Activated naive CD8-positive, alpha-beta T cell (primary cell): ENCODE measurements around the gene PTPRN2.
"Not testable (repeated sequence)": the region's sequence is repeated elsewhere in the genome, so short reads cannot be mapped to it uniquely, and the experiment has no call there.

Source experiments
- H3K27ac Mint-ChIP-seq: one replicate; pipeline ENCODE4 v1.8.0; 2021; ENCODE audit warnings: mixed read lengths
- H3K27me3 Mint-ChIP-seq: one replicate; pipeline ENCODE4 v1.8.0; 2021; ENCODE audit warnings: mixed read lengths
- H3K36me3 Mint-ChIP-seq: one replicate; pipeline ENCODE4 v1.8.0; 2021; ENCODE audit warnings: mixed read lengths
- H3K4me1 Mint-ChIP-seq: one replicate; pipeline ENCODE4 v1.8.0; 2021; ENCODE audit warnings: low read depth, mixed read lengths
- H3K4me3 Mint-ChIP-seq: one replicate; pipeline ENCODE4 v1.8.0; 2021; ENCODE audit warnings: mild to moderate bottlenecking, mixed read lengths
- H3K9me3 Mint-ChIP-seq: one replicate; pipeline ENCODE4 v1.8.0; 2021; ENCODE audit warnings: low read depth, mixed read lengths

PTPRN2 gene

GRCh38 chr7:158320328-158320727 lies 267.3 kb downstream of the PTPRN2 start:
- H3K4me1 Mint-ChIP-seq: no peaks in the 10 kb centered on the region
- peaks cover 12% of the 10 kb centered on the region for H3K27me3 Mint-ChIP-seq
- H3K9me3 Mint-ChIP-seq: no peaks in the 10 kb centered on the region
- H3K36me3 Mint-ChIP-seq: no peaks in the 10 kb centered on the region
- H3K27ac Mint-ChIP-seq: no peak overlapping the region
- no peak overlapping the region for H3K4me3 Mint-ChIP-seq

GRCh38 chr7:158318511-158318913 lies 269.1 kb downstream of the PTPRN2 start:
- H3K4me3 Mint-ChIP-seq: no peak overlapping the region
- H3K9me3 Mint-ChIP-seq: no peaks in the 10 kb centered on the region
- peaks cover 7% of the 10 kb centered on the region for H3K27me3 Mint-ChIP-seq
- no peak overlapping the region for H3K27ac Mint-ChIP-seq
- no peaks in the 10 kb centered on the region for H3K36me3 Mint-ChIP-seq
- H3K4me1 Mint-ChIP-seq: no peaks in the 10 kb centered on the region

GRCh38 chr7:158317238-158318205 lies 270.1 kb downstream of the PTPRN2 start:
- Mint-ChIP-seq H3K4me3 (no peak overlapping the region), H3K36me3 (no peaks in the 10 kb centered on the region), H3K4me1 (no peaks in the 10 kb centered on the region), H3K27ac (no peak overlapping the region), H3K27me3 (peaks cover 7% of the 10 kb centered on the region), H3K9me3 (peaks cover 2% of the 10 kb centered on the region)

- Mint-ChIP-seq H3K36me3 (no peaks in the 10 kb centered on the region), H3K4me3 (no peak overlapping the region), H3K27me3 (peaks cover 7% of the 10 kb centered on the region), H3K27ac (no peak overlapping the region), H3K9me3 (peaks cover 4% of the 10 kb centered on the region), H3K4me1 (no peaks in the 10 kb centered on the region)
These were observed 271.1 kb downstream of the PTPRN2 start for GRCh38 chr7:158316466-158317031.

GRCh38 chr7:158315881-158316280 lies 271.7 kb downstream of the PTPRN2 start:
- peaks cover 4% of the 10 kb centered on the region for H3K9me3 Mint-ChIP-seq
- no peak overlapping the region for H3K27ac Mint-ChIP-seq
- no peaks in the 10 kb centered on the region for H3K4me1 Mint-ChIP-seq
- H3K27me3 Mint-ChIP-seq: peaks cover 7% of the 10 kb centered on the region
- H3K36me3 Mint-ChIP-seq: no peaks in the 10 kb centered on the region
- no peak overlapping the region for H3K4me3 Mint-ChIP-seq

- Mint-ChIP-seq H3K9me3 (peaks cover 4% of the 10 kb centered on the region), H3K4me3 (no peak overlapping the region), H3K27me3 (peaks cover 7% of the 10 kb centered on the region), H3K27ac (no peak overlapping the region), H3K4me1 (no peaks in the 10 kb centered on the region), H3K36me3 (no peaks in the 10 kb centered on the region)
These were observed 272.3 kb downstream of the PTPRN2 start for GRCh38 chr7:158315326-158315725.

- Mint-ChIP-seq H3K4me3 (no peak overlapping the region), H3K36me3 (no peaks in the 10 kb centered on the region), H3K9me3 (peaks cover 4% of the 10 kb centered on the region), H3K27me3 (peaks cover 7% of the 10 kb centered on the region), H3K4me1 (no peaks in the 10 kb centered on the region), H3K27ac (no peak overlapping the region)
These were observed 273.2 kb downstream of the PTPRN2 start for GRCh38 chr7:158314394-158314793.

- Mint-ChIP-seq H3K4me3 (no peak overlapping the region), H3K4me1 (no peaks in the 10 kb centered on the region), H3K36me3 (no peaks in the 10 kb centered on the region), H3K27me3 (peaks cover 7% of the 10 kb centered on the region), H3K27ac (no peak overlapping the region), H3K9me3 (peaks cover 4% of the 10 kb centered on the region)
These were observed 273.7 kb downstream of the PTPRN2 start for GRCh38 chr7:158313931-158314330.

- H3K27ac Mint-ChIP-seq: no peak overlapping the region
- peaks cover 10% of the 10 kb centered on the region for H3K9me3 Mint-ChIP-seq
- no peaks in the 10 kb centered on the region for H3K36me3 Mint-ChIP-seq
- no peak overlapping the region for H3K4me3 Mint-ChIP-seq
- H3K4me1 Mint-ChIP-seq: no peaks in the 10 kb centered on the region
- peaks cover 7% of the 10 kb centered on the region for H3K27me3 Mint-ChIP-seq
These were observed 274.8 kb downstream of the PTPRN2 start for GRCh38 chr7:158312789-158313188.

GRCh38 chr7:158311791-158312190 lies 275.8 kb downstream of the PTPRN2 start:
- peaks cover 4% of the 10 kb centered on the region for H3K27me3 Mint-ChIP-seq
- H3K9me3 Mint-ChIP-seq: peaks cover 15% of the 10 kb centered on the region
- H3K27ac Mint-ChIP-seq: no peak overlapping the region
- no peaks in the 10 kb centered on the region for H3K4me1 Mint-ChIP-seq
- no peak overlapping the region for H3K4me3 Mint-ChIP-seq
- H3K36me3 Mint-ChIP-seq: no peaks in the 10 kb centered on the region

- Mint-ChIP-seq H3K4me1 (no peaks in the 10 kb centered on the region), H3K27ac (no peak overlapping the region), H3K9me3 (peaks cover 15% of the 10 kb centered on the region)
These were observed 276.5 kb downstream of the PTPRN2 start for GRCh38 chr7:158310924-158311666.

GRCh38 chr7:158309868-158310763 lies 277.5 kb downstream of the PTPRN2 start:
- Mint-ChIP-seq H3K36me3 (no peaks in the 10 kb centered on the region), H3K9me3 (peaks cover 15% of the 10 kb centered on the region), H3K27ac (no peak overlapping the region), H3K27me3 (no peaks in the 10 kb centered on the region), H3K4me3 (no peak overlapping the region), H3K4me1 (no peaks in the 10 kb centered on the region)

More at GRCh38 chr7:158310924-158311666, 276.5 kb downstream of the PTPRN2 start:
- H3K27me3 Mint-ChIP-seq: peaks cover 4% of the 10 kb centered on the region
- no peaks in the 10 kb centered on the region for H3K36me3 Mint-ChIP-seq
- no peak overlapping the region for H3K4me3 Mint-ChIP-seq

- H3K36me3 Mint-ChIP-seq: no peaks in the 10 kb centered on the region
- H3K27me3 Mint-ChIP-seq: no peaks in the 10 kb centered on the region
- H3K27ac Mint-ChIP-seq: no peak overlapping the region
- no peak overlapping the region for H3K4me3 Mint-ChIP-seq
- H3K4me1 Mint-ChIP-seq: no peaks in the 10 kb centered on the region
- peaks cover 15% of the 10 kb centered on the region for H3K9me3 Mint-ChIP-seq
These were observed 279.6 kb downstream of the PTPRN2 start for GRCh38 chr7:158308001-158308400.

- H3K4me3 Mint-ChIP-seq, H3K4me1 Mint-ChIP-seq, H3K27me3 Mint-ChIP-seq, H3K27ac Mint-ChIP-seq, H3K36me3 Mint-ChIP-seq: not testable (repeated sequence)
- H3K9me3 Mint-ChIP-seq: peaks cover 12% of the 10 kb centered on the region
These were observed 283.6 kb downstream of the PTPRN2 start for GRCh38 chr7:158304072-158304471.
